Heart left ventricle (tissue), 16 donors: ENCODE data around the gene ZSCAN5A. TPM values are rescaled to one million over a fixed set of nuclear protein-coding genes. Genes with fewer than 3 reads are reported as not detected.
A peak's percentile ranks its signal among the peaks of the same experiment; 100 is the strongest.

Source experiments
- ATAC-seq, 4 donors: fragments of 200-7000 bp; cut with Tn5 transposase; one replicate each; pipeline ENCODE4 v1.9.1; 2020 to 2022; ENCODE audit warnings: moderate library complexity in 4 of 4, mild to moderate bottlenecking in 3 of 4, moderate number of reproducible peaks in 1 of 4
- DNase-seq, 5 donors: peaks; one replicate each; pipeline ENCODE4 v3.0.0-alpha.2; 2020
- H3K27ac ChIP-seq, 12 donors: fragments of 200-600 bp; sonication (generic) in 4 of 12; one replicate each; pipeline versions ENCODE4 v1.5.0 to v1.8.0; 2016 to 2022; ENCODE audit warnings: mild to moderate bottlenecking in 2 of 12
- H3K27me3 ChIP-seq, 9 donors: fragments of 200-600 bp; sonication (generic) in 2 of 9; one replicate each; pipeline versions ENCODE4 v1.5.1 to v1.8.0; 2016 to 2022; ENCODE audit warnings: mild to moderate bottlenecking in 3 of 9
- H3K36me3 ChIP-seq, 9 donors: fragments of 200-600 bp; sonication (generic) in 2 of 9; one replicate each; pipeline versions ENCODE4 v1.5.0 to v1.8.0; 2018 to 2022; ENCODE audit warnings: mild to moderate bottlenecking in 2 of 9
- H3K4me1 ChIP-seq, 12 donors: fragments of 200-600 bp; sonication (generic) in 4 of 12; one replicate each; pipeline versions ENCODE4 v1.5.0 to v1.8.0; 2016 to 2022; ENCODE audit warnings: mild to moderate bottlenecking in 3 of 12
- H3K4me3 ChIP-seq, 12 donors: fragments of 200-600 bp; sonication (generic) in 4 of 12; one replicate each; pipeline versions ENCODE4 v1.5.0 to v1.8.0; 2017 to 2022; ENCODE audit warnings: mild to moderate bottlenecking in 9 of 12, moderate library complexity in 4 of 12
- H3K9me3 ChIP-seq, 12 donors: fragments of 200-600 bp; sonication (generic) in 4 of 12; one replicate each; pipeline versions ENCODE4 v1.5.0 to v1.8.0; 2016 to 2022; ENCODE audit warnings: mild to moderate bottlenecking in 1 of 12
- POLR2A ChIP-seq, 2 donors: fragments of 450-650 bp; IDR thresholded peaks; one replicate each; pipeline ENCODE4 v1.6.1; 2017; ENCODE audit warnings: antibody characterized with exemption in 2 of 2, mild to moderate bottlenecking in 2 of 2, moderate library complexity in 2 of 2
- WGBS, 4 donors: extraction: QIAGEN DNeasy Blood & Tissue Kit in 2 of 4; methylation state at CpG; one replicate each; pipeline versions ENCODE4 v1.1.5 to v1.1.7; 2013 to 2018; 5-methylcytosine and 5-hydroxymethylcytosine counted together
- intact Hi-C, 10 donors: fragments of 100-400 bp; cut with DNase I; formaldehyde crosslinking; loops; one replicate each; pipeline versions ENCODE4 v1.11.1 to v1.14.2; 2022
- polyA plus RNA-seq, 2 donors: library from polyadenylated mRNA; stranded (reverse); fragments of 200-250 nt; gene quantifications; one replicate each; pipeline ENCODE4 v1.2.3, GENCODE V29; 2013
- total RNA-seq, 9 donors: library from RNA; depleted of rRNA in 2 of 9; stranded (reverse); fragments of >200 nt in 2 of 9; fragmentation: NEBNext Ultra II Directional in 3 of 9; extraction: Animal tissue kit (Norgen Biotek cat#: 25700) in 3 of 9; gene quantifications; one replicate each; pipeline versions ENCODE4 v1.1.0 to v1.2.4, GENCODE V29; 2016 to 2023
- TF ChIP-seq, protein P1 (sequence below), 12 donors: fragments of 200-600 bp; sonication (generic) in 4 of 12; IDR thresholded peaks; one replicate each; pipeline versions ENCODE4 v1.5.0 to v1.8.0; 2018 to 2022; ENCODE audit warnings: antibody characterized with exemption in 12 of 12, mild to moderate bottlenecking in 5 of 12
- donor health status: ischemic (EF 13 %, LVEDD 7.1; RV severe dilation, severe dysfunction).
- donor health status: healthy with polysubstance abuse.
- donor health status: DM: no; HTN: yes; CAD: no.
- donor health status: DM: no; HTN: no; CAD: no.
- donor health status: ischemic (EF 25% LVEDD 6.9; RV normal size, moderate dysfunction).
- donor health status: ischemic (EF 25% LVEDD 5.7; RV mildly dilated, moderate dysfunction).
- donor health status: healthy.
- donor health status: DM: yes; HTN: yes; CAD: no.
- donor health status: ischemic (EF 35%, LVEDD 5.7; RV mildly dilated, moderate dysfunction).
- donor health status: nonischemic (EF 11% LVEDD 7.7; RV severe dilation, severe dysfunction).
- donor health status: DM: yes; HTN: yes; CAD: no.
- donor health status: PGD.
- donor health status: ischemic (EF 29% LVEDD 5.4; RV normal size, mild dysfunction).
- donor health status: nonischemic (EF 23%, LVEDD 6.1; RV moderate dilation, normal function).

The ZSCAN5A gene
- total and polyA plus RNA-seq, 11 donors: 3.3 to 26.6 (median 17.7) TPM

DNA sequence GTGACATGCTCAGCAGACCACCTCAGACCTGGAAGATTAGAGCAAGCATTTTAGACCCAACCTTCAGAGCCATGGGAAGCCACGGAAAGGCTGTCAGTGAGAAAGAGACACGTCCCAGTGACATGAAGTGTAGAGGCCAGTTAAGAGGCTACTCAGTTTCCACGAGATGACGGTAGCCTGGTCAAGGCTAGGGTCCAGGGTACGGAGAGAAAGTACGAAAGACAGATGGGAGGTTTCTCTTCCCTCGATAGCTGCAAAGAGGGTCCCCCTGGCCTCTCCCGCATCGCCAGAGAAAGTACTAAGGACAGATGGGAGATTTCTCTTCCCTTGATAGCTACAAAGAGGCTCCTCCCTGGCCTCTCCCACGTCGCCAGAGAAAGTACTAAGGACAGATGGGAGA is 8.6 kb downstream of the ZSCAN5A start:
- Histone ChIP-seq H3K36me3 (peaks cover 0 to 32% (median 11%) of the 10 kb centered on the region in 9 donors), H3K27ac (peak overlapping the region in 11 of 12 donors; percentile 55 to 80 (median 70))
- 61 to 79% (median 74%) methylated on average over 9 of the region's 11 CpGs for WGBS, 4 donors

DNA sequence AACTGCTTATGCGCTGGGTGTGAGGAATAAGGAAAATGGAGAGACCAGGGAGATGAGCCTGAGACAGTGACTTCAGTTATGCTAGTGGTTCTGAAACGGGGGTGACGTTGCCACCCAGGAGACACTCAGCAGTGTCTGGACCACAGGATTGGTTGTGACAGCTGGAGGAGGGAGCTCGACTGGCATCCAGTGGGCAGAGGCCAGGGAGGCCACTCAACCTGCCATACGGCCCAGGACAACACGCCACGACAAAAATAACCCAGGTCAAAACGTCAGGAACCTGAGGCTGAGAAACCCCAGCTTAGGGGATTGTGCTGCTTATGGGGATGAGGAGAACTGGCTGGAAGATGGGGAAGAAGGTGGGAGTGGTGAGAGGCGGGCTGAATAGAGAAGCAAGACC is 10.4 kb downstream of the ZSCAN5A start:
- ATAC-seq: peak in 2 of 4 donors; percentile 60 to 66
- H3K9me3 ChIP-seq: no peaks in the 10 kb centered on the region
- 74 to 83% (median 80%) methylated on average over 9 of the region's 9 CpGs for WGBS, 4 donors
- TF ChIP-seq, protein P1, sequence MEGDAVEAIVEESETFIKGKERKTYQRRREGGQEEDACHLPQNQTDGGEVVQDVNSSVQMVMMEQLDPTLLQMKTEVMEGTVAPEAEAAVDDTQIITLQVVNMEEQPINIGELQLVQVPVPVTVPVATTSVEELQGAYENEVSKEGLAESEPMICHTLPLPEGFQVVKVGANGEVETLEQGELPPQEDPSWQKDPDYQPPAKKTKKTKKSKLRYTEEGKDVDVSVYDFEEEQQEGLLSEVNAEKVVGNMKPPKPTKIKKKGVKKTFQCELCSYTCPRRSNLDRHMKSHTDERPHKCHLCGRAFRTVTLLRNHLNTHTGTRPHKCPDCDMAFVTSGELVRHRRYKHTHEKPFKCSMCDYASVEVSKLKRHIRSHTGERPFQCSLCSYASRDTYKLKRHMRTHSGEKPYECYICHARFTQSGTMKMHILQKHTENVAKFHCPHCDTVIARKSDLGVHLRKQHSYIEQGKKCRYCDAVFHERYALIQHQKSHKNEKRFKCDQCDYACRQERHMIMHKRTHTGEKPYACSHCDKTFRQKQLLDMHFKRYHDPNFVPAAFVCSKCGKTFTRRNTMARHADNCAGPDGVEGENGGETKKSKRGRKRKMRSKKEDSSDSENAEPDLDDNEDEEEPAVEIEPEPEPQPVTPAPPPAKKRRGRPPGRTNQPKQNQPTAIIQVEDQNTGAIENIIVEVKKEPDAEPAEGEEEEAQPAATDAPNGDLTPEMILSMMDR (IDR thresholded peaks at IDR 0.05): no peak
- TF ChIP-seq POLR2A (IDR thresholded peaks at IDR 0.05): no peak
- no peaks in the 10 kb centered on the region for H3K27me3 ChIP-seq
- no peak for DNase-seq
- H3K27ac ChIP-seq: no peak overlapping the region
- no peak overlapping the region for H3K4me3 ChIP-seq
- peaks cover 0 to 4% (median 0%) of the 10 kb centered on the region in 12 donors for H3K4me1 ChIP-seq
- peaks cover 0 to 22% (median 7%) of the 10 kb centered on the region in 9 donors for H3K36me3 ChIP-seq
- intact Hi-C loops: no loop called here

More for the DNA sequence above, 8.6 kb downstream of the ZSCAN5A start:
- H3K4me3 ChIP-seq: peak overlapping the region in 5 of 12 donors; percentile 13 to 38 (median 34)
- TF ChIP-seq POLR2A (IDR thresholded peaks at IDR 0.05): no peak
- no peaks in the 10 kb centered on the region for H3K27me3 ChIP-seq
- DNase-seq: no peak
- intact Hi-C loops: no loop called here
- ATAC-seq: no peak
- no peaks in the 10 kb centered on the region for H3K9me3 ChIP-seq
- peaks cover 0 to 10% (median 0%) of the 10 kb centered on the region in 12 donors for H3K4me1 ChIP-seq

DNA sequence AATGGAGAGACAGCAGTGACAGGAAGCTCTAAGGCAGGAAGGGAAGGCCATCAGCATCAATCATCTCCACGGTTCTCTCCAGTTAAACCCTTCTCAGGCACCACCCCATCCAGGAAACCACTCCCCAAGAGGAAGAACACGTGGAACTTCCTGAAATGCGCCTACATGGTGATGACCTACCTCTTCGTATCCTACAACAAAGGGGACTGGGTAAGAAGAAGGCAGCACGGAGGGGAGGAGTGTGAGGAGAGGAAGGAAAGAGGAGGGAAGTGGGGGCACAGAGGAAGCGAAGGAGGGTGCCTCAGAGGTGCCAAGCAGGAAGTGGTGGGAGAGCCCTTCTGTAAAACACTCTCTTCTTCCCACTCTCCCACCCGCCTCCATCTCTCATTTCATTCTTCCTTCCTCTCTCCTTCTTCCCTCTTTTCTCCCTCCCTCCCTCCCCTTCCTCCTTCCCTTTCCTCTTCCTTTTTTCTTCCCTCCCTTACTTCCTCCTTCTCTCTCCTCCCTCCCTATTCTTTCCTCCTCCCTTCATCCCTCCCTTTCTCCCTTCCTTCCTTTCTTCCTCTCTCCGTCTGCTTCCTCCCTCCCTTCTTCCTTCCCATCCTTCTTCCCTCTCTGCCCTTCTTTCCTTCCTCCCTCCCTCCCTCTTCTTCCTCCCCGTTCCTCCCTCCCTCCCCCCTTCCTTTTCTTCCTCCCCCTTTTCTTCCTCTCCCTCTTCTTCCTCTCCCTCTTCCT is 12.6 kb downstream of the ZSCAN5A start:
- Histone ChIP-seq H3K4me3 (no peak overlapping the region), H3K36me3 (peaks cover 0 to 22% (median 8%) of the 10 kb centered on the region in 9 donors), H3K4me1 (peaks cover 0 to 5% (median 0%) of the 10 kb centered on the region in 12 donors), H3K27ac (peak overlapping the region in 2 of 12 donors; percentile 39), H3K27me3 (no peaks in the 10 kb centered on the region), H3K9me3 (no peaks in the 10 kb centered on the region)
- TF ChIP-seq, protein P1 (IDR thresholded peaks at IDR 0.05): no peak
- DNase-seq (no peak), ATAC-seq (peak in 3 of 4 donors; percentile 41 to 69 (median 54))
- WGBS, 4 donors: 60 to 64% (median 62%) methylated on average over 9 of the region's 9 CpGs
- intact Hi-C loops: no loop called here

DNA sequence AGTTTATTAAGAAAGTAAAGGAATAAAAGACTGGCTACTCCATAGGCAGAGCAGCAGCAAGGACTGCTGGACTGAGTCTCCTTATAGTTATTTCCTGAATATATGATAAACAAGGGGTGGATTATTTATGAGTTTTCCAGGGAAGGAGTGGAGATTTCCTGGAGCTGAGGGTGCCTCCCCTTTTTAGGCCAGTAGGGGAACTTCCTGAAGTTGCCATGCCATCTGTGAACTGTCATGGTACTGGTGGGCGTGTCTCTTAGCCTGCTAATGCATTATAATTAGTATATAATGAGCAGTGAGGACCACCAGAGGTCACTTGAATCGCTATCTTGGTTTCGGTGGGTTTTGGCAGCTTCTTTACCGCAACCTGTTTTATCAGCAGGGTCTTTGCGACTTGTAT is 13.5 kb downstream of the ZSCAN5A start:
- H3K9me3 ChIP-seq: no peaks in the 10 kb centered on the region
- no peaks in the 10 kb centered on the region for H3K27me3 ChIP-seq
- DNase-seq (no peak), ATAC-seq (no peak)
- H3K4me3 ChIP-seq: no peak overlapping the region
- no peak for TF ChIP-seq POLR2A (IDR thresholded peaks at IDR 0.05)
- TF ChIP-seq, protein P1 (IDR thresholded peaks at IDR 0.05): no peak
- peak overlapping the region in 1 of 12 donors; percentile 39 for H3K27ac ChIP-seq
- peaks cover 0 to 22% (median 14%) of the 10 kb centered on the region in 9 donors for H3K36me3 ChIP-seq
- intact Hi-C loops: no loop called here
- peaks cover 0 to 5% (median 0%) of the 10 kb centered on the region in 12 donors for H3K4me1 ChIP-seq
- 64 to 96% (median 79%) methylated on average over 5 of the region's 5 CpGs for WGBS, 4 donors
